K562 (cell line): Measurements from ENCODE around the gene ASIC3. TPM values are rescaled to one million over a fixed set of nuclear protein-coding genes. Genes with fewer than 3 reads are reported as not detected.
A peak's percentile ranks its signal among the peaks of the same experiment; 100 is the strongest.

Source experiments
- ATF1 ChIP-seq, 2 experiments: fragments of 450-650 bp in 1 of 2; IDR thresholded peaks; 2 replicates each; pipeline ENCODE4 v1.6.1; 2016; ENCODE audit warnings: missing compliant biosample characterization in 1 of 2, missing genetic modification characterization in 1 of 2
- BCL6 ChIP-seq: fragments of 250-450 bp; sonication (Bioruptor Pico); IDR thresholded peaks from 2 replicates; pipeline ENCODE4 v1.4.0; 2020
- BHLHE40 ChIP-seq: IDR thresholded peaks from 2 replicates; pipeline ENCODE4 v1.6.1; 2011; ENCODE audit warnings: low read length, improper control_type of control experiment
- BRCA1 ChIP-seq, 2 experiments: fragments of 450-650 bp in 1 of 2; sonication (generic) in 1 of 2; formaldehyde crosslinking in 1 of 2; IDR thresholded peaks; 2 replicates each; pipeline versions ENCODE4 v1.5.0 to v1.6.1; 2017 to 2020; ENCODE audit warnings: mild to moderate bottlenecking in 1 of 2, missing genetic modification reagents in 1 of 2
- ESRRA ChIP-seq: fragments of 450-650 bp; IDR thresholded peaks from 2 replicates; pipeline ENCODE4 v1.6.1; 2014; ENCODE audit warnings: low read depth, mild to moderate bottlenecking, moderate library complexity, borderline replicate concordance
- NR2C2 ChIP-seq, 2 experiments: fragments of 200-800 bp in 1 of 2; sonication (Bioruptor generic) in 1 of 2; sonication (generic) in 1 of 2; formaldehyde crosslinking in 1 of 2; IDR thresholded peaks; 2 replicates each; pipeline versions ENCODE4 v1.6.1 to v1.8.0; 2016 to 2022; ENCODE audit warnings: mild to moderate bottlenecking in 1 of 2, missing compliant biosample characterization in 1 of 2, missing genetic modification characterization in 1 of 2, missing genetic modification reagents in 1 of 2
- PHF8 ChIP-seq: fragments of 200-600 bp; sonication (generic); IDR thresholded peaks from 2 replicates; pipeline ENCODE4 v1.6.1; 2012; ENCODE audit warnings: mixed run types, mild to moderate bottlenecking, inconsistent platforms, low read length, moderate library complexity, borderline replicate concordance
- RB1 ChIP-seq: fragments of 450-650 bp; IDR thresholded peaks from 2 replicates; pipeline ENCODE4 v1.6.1; 2017; ENCODE audit warnings: low read depth, mild to moderate bottlenecking
- RFX1 ChIP-seq: fragments of 450-650 bp; IDR thresholded peaks from 2 replicates; pipeline ENCODE4 v1.6.1; 2016; ENCODE audit warnings: mild to moderate bottlenecking, moderate library complexity
- RNF2 ChIP-seq: sonication (generic); IDR thresholded peaks from 2 replicates; pipeline ENCODE4 v1.6.1; 2016
- SETDB1 ChIP-seq: IDR thresholded peaks from one replicate; pipeline ENCODE4 v1.6.1; 2012; ENCODE audit warnings: low read length, control low read depth, inconsistent platforms
- TRIM28 ChIP-seq: fragments of 450-650 bp; IDR thresholded peaks from 2 replicates; pipeline ENCODE4 v1.6.1; 2017
- ZNF347 ChIP-seq: fragments of 450-650 bp; formaldehyde crosslinking; IDR thresholded peaks from 2 replicates; pipeline ENCODE4 v1.4.0; 2020; ENCODE audit warnings: low read depth, mild to moderate bottlenecking, moderate library complexity
- ZNF445 ChIP-seq: fragments of 250-450 bp; sonication (Bioruptor Pico); IDR thresholded peaks from 2 replicates; pipeline ENCODE4 v1.4.0; 2020; ENCODE audit warnings: low read depth, mild to moderate bottlenecking, moderate library complexity
- polyA plus RNA-seq, 8 experiments: library from polyadenylated mRNA; depleted of rRNA in 4 of 8; stranded (reverse) in 5 of 8; unstranded in 3 of 8; fragments of >200 nt; fragmentation: Nextera tagmentation in 2 of 8; fragmentation: Illumina TruSeq in 1 of 8; extraction: Ambion mirVana in 2 of 8; extraction: Trizol in 1 of 8; gene quantifications; 2 replicates each; pipeline versions ENCODE4 v1.2.1 to v1.2.3, GENCODE V29; 2011 to 2014; ENCODE audit warnings: inconsistent platforms in 1 of 8, missing spikeins in 1 of 8
- total RNA-seq, 7 experiments: library from RNA; depleted of rRNA in 6 of 7; stranded (reverse); fragments of >200 nt in 6 of 7; fragmentation: Illumina TruSeq in 2 of 7; extraction: Trizol in 2 of 7; gene quantifications; 2 replicates each; pipeline versions ENCODE4 v1.2.1 to v1.2.3, GENCODE V29; 2011 to 2021; ENCODE audit warnings: low replicate concordance in 1 of 7
- TF ChIP-seq, protein P1 (sequence below): fragments of 450-650 bp; IDR thresholded peaks from 2 replicates; pipeline ENCODE4 v1.6.1; 2014; ENCODE audit warnings: low read depth, mild to moderate bottlenecking, moderate library complexity, borderline replicate concordance
- TF ChIP-seq, protein P2 (sequence below): fragments of 250-450 bp; sonication (Bioruptor Pico); IDR thresholded peaks from 2 replicates; pipeline ENCODE4 v1.4.0; 2020; ENCODE audit warnings: mild to moderate bottlenecking, moderate library complexity, borderline replicate concordance
- TF ChIP-seq, protein P3 (sequence below): sonication (generic); formaldehyde crosslinking; IDR thresholded peaks from 2 replicates; pipeline ENCODE4 v1.8.0; 2022; ENCODE audit warnings: mild to moderate bottlenecking, missing genetic modification reagents

Gene ASIC3
- total and polyA plus RNA-seq, 9 of the 15 experiments (the other 6 are each of a cell fraction or from before 2014, with no cell fraction given): 0.11 to 5.0 (median 0.87) TPM

DNA sequence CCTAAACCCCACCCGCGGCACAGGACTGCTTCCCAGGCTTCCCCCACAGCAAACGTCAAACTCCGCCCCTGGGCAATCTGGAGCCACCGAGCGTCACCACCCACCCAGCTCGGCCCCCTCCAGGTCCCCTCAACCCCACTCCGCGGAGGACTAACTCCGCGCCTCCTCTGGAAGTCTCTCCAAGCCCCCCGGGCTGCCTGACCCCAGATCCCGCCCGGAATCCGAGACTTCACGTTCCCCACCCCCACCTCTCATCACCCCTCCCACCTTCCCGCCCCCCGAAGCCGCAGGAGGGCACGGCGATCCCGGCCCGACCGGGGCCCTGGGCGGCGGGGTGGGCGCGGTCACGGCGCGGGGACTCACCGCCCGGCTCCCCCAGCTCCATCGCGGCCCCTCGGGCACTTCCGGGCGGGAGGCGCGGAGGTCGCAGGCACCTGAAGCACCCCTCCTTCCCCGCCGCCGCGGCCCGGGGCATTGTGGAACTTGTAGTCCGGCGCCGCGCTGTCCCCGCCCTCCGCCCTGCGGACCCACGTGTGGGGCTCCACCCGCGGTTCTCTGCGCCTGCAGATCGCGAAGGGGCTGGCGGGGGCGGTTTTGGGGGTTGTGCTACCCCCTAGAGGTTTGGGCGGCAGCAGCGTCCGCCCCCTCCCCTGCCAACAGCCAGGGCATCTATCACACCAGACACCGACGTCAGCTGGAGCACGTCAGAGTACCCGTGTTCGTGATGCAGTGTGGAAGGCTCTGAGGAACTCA lies 34.9 kb downstream of the ASIC3 start, which contains the start of gene TMUB1 (continued):
- TF ChIP-seq SETDB1: no peak
- 0 out of 2 replicates have a peak, but pooled peaks have one; percentile 5 for TF ChIP-seq ATF1 (CRISPR knock-in tag; IDR thresholded peaks at IDR 0.05)
- peak; percentile 95 for TF ChIP-seq ATF1 (tag; IDR thresholded peaks at IDR 0.05)
- TF ChIP-seq BCL6 (CRISPR knock-in tag): no peak
- peak; percentile 78 for TF ChIP-seq NR2C2 (CRISPR knock-in tag; IDR thresholded peaks at IDR 0.05)
- peak; percentile 90 for TF ChIP-seq NR2C2 (tag; IDR thresholded peaks at IDR 0.05)
- TF ChIP-seq, protein P1, sequence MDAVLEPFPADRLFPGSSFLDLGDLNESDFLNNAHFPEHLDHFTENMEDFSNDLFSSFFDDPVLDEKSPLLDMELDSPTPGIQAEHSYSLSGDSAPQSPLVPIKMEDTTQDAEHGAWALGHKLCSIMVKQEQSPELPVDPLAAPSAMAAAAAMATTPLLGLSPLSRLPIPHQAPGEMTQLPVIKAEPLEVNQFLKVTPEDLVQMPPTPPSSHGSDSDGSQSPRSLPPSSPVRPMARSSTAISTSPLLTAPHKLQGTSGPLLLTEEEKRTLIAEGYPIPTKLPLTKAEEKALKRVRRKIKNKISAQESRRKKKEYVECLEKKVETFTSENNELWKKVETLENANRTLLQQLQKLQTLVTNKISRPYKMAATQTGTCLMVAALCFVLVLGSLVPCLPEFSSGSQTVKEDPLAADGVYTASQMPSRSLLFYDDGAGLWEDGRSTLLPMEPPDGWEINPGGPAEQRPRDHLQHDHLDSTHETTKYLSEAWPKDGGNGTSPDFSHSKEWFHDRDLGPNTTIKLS: peak; percentile 81
- TF ChIP-seq RFX1: no peak
- peak; percentile 27; the same call in 1 of the 2 replicates for TF ChIP-seq BHLHE40
- TF ChIP-seq, protein P2, sequence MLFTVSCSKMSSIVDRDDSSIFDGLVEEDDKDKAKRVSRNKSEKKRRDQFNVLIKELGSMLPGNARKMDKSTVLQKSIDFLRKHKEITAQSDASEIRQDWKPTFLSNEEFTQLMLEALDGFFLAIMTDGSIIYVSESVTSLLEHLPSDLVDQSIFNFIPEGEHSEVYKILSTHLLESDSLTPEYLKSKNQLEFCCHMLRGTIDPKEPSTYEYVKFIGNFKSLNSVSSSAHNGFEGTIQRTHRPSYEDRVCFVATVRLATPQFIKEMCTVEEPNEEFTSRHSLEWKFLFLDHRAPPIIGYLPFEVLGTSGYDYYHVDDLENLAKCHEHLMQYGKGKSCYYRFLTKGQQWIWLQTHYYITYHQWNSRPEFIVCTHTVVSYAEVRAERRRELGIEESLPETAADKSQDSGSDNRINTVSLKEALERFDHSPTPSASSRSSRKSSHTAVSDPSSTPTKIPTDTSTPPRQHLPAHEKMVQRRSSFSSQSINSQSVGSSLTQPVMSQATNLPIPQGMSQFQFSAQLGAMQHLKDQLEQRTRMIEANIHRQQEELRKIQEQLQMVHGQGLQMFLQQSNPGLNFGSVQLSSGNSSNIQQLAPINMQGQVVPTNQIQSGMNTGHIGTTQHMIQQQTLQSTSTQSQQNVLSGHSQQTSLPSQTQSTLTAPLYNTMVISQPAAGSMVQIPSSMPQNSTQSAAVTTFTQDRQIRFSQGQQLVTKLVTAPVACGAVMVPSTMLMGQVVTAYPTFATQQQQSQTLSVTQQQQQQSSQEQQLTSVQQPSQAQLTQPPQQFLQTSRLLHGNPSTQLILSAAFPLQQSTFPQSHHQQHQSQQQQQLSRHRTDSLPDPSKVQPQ: no peak
- no peak for TF ChIP-seq TRIM28
- TF ChIP-seq, protein P3, sequence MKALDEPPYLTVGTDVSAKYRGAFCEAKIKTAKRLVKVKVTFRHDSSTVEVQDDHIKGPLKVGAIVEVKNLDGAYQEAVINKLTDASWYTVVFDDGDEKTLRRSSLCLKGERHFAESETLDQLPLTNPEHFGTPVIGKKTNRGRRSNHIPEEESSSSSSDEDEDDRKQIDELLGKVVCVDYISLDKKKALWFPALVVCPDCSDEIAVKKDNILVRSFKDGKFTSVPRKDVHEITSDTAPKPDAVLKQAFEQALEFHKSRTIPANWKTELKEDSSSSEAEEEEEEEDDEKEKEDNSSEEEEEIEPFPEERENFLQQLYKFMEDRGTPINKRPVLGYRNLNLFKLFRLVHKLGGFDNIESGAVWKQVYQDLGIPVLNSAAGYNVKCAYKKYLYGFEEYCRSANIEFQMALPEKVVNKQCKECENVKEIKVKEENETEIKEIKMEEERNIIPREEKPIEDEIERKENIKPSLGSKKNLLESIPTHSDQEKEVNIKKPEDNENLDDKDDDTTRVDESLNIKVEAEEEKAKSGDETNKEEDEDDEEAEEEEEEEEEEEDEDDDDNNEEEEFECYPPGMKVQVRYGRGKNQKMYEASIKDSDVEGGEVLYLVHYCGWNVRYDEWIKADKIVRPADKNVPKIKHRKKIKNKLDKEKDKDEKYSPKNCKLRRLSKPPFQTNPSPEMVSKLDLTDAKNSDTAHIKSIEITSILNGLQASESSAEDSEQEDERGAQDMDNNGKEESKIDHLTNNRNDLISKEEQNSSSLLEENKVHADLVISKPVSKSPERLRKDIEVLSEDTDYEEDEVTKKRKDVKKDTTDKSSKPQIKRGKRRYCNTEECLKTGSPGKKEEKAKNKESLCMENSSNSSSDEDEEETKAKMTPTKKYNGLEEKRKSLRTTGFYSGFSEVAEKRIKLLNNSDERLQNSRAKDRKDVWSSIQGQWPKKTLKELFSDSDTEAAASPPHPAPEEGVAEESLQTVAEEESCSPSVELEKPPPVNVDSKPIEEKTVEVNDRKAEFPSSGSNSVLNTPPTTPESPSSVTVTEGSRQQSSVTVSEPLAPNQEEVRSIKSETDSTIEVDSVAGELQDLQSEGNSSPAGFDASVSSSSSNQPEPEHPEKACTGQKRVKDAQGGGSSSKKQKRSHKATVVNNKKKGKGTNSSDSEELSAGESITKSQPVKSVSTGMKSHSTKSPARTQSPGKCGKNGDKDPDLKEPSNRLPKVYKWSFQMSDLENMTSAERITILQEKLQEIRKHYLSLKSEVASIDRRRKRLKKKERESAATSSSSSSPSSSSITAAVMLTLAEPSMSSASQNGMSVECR: peak; percentile 86; the same call in 1 of the 2 replicates
- no peak for TF ChIP-seq ZNF347 (CRISPR knock-in tag)
- TF ChIP-seq BRCA1 (IDR thresholded peaks at IDR 0.05): no peak
- no peak for TF ChIP-seq BRCA1 (CRISPR knock-in tag; IDR thresholded peaks at IDR 0.05)
- peak; percentile 89 for TF ChIP-seq RB1
- TF ChIP-seq RNF2: no peak
- TF ChIP-seq ESRRA: peak; percentile 76; the same call in 1 of the 2 replicates
- TF ChIP-seq ZNF445 (CRISPR knock-in tag): no peak
- TF ChIP-seq PHF8: peak; percentile 55; the same call in 1 of the 2 replicates
